A673 (cell line): ENCODE data around the gene RNU1-1.

Experiments
- EZH2 ChIP-seq: fragments of 200-600 bp; sonication (generic); IDR thresholded peaks from 2 replicates; pipeline ENCODE4 v1.6.1; 2017; ENCODE audit warnings: borderline replicate concordance, low read depth, mild to moderate bottlenecking, mixed read lengths, antibody characterized with exemption, low read length; ENCODE audit not compliant: poor library complexity, severe bottlenecking
- TF ChIP-seq, protein P1 (sequence below): fragments of 300-800, 200-600 bp; sonication (generic); conservative IDR thresholded peaks from 2 replicates; pipeline ENCODE4 v1.5.1; 2017; ENCODE audit warnings: low read depth, mild to moderate bottlenecking, antibody characterized with exemption, low read length, moderate library complexity, mixed read lengths

DNA sequence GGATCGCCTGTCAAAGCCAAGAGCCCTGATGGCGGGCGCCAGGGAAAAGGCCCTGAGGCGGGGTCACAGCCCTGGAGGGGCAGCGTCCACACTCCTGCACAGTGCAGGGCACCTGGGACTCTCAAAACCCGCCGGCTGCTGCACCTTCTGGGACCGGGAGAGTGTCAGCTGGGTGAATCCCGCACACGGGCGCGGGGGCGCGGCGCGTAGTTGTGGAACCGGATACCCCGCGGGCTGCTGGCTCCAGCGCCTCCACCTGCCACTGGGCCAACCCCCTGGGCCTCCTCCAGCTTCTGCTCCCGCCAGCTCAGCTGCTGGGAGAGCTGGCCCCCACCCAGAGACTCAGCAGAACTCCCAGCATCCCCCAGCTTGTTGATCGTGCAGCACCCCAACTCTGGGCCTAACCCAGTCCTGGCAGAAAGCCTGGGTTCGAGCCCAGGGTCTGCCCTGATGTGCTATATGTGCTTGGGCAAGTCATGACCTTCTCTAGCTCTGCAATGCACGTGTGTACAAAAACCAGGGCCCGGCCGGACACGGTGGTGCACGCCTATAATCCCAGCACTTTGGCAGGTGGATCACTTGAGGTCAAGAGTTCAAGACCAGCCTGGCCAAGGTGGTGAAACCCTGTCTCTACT lies 39.8 kb downstream of the RNU1-1 start:
- TF ChIP-seq, protein P1, sequence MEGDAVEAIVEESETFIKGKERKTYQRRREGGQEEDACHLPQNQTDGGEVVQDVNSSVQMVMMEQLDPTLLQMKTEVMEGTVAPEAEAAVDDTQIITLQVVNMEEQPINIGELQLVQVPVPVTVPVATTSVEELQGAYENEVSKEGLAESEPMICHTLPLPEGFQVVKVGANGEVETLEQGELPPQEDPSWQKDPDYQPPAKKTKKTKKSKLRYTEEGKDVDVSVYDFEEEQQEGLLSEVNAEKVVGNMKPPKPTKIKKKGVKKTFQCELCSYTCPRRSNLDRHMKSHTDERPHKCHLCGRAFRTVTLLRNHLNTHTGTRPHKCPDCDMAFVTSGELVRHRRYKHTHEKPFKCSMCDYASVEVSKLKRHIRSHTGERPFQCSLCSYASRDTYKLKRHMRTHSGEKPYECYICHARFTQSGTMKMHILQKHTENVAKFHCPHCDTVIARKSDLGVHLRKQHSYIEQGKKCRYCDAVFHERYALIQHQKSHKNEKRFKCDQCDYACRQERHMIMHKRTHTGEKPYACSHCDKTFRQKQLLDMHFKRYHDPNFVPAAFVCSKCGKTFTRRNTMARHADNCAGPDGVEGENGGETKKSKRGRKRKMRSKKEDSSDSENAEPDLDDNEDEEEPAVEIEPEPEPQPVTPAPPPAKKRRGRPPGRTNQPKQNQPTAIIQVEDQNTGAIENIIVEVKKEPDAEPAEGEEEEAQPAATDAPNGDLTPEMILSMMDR, result no peak
- TF ChIP-seq EZH2, result no peak
